BJ (cell line): ENCODE data around the gene NEURL3. TPM values are rescaled to one million over a fixed set of nuclear protein-coding genes. Genes with fewer than 3 reads are reported as not detected.

Source experiments
- CTCF ChIA-PET: fragments of 350-600 bp; formaldehyde crosslinking; extraction: SDS; loops from one replicate; lab custom pipeline; 2021; ENCODE audit warnings: antibody characterized with exemption, inconsistent platforms; lab: Yijun Ruan, JAX
- POLR2A ChIA-PET: fragments of 300-600 bp; sonication (Branson Sonifier 250); formaldehyde crosslinking; extraction: SDS; loops from one replicate; lab custom pipeline; 2021; ENCODE audit warnings: antibody characterized with exemption; lab: Charles Lee
- DNase-seq: peaks from one replicate; pipeline ENCODE4 v3.0.0-alpha.2; 2011; ENCODE audit warnings: low read depth
- H3K27me3 ChIP-seq: 2 replicates; pipeline ENCODE4 v1.6.0; 2011; ENCODE audit warnings: low read length; ENCODE audit not compliant: control insufficient read depth, insufficient read depth
- H3K36me3 ChIP-seq: 2 replicates; pipeline ENCODE4 v1.5.1; 2011; ENCODE audit warnings: low read length; ENCODE audit not compliant: control insufficient read depth, insufficient read depth
- H3K4me3 ChIP-seq: 2 replicates; pipeline ENCODE4 v1.5.1; 2011; ENCODE audit warnings: low read depth, mild to moderate bottlenecking, control low read depth, low read length
- polyA plus RNA-seq: library from polyadenylated mRNA; depleted of rRNA; stranded (reverse); fragments of >200 nt; gene quantifications from 2 replicates; pipeline ENCODE4 v1.2.3, GENCODE V29; 2011
- TF ChIP-seq, protein P1 (sequence below): IDR thresholded peaks from 2 replicates; pipeline ENCODE4 v1.5.1; 2011; ENCODE audit warnings: low read depth, mild to moderate bottlenecking, control low read depth, inconsistent platforms, low read length, moderate library complexity; ENCODE audit not compliant: insufficient read depth

The NEURL3 gene
- polyA plus RNA-seq, 1 experiment = not detected

DNA sequence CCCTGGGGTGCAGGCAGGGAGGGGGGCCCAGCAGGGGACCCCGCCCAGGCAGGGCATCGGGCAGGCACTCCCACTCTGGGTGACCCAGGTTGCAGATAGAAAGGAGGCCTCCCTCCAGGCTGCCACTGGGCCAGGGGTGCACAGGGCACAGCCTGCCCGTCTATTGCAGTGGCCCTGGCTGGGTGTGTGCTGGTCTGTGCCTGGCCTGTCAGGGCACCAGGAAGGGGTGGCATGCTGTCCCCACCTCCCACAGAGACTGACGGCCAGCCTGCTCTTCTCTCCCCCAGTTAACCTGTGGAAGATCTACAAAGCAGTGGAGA is 44.3 kb upstream of the NEURL3 start:
- Histone ChIP-seq H3K27me3 (no peaks in the 10 kb centered on the region), H3K36me3 (peaks cover 42% of the 10 kb centered on the region), H3K4me3 (no peak overlapping the region)
- CTCF ChIA-PET = interaction anchor here (0.8 to 4.1 kb wide), 7 partner anchors 8 to 405 kb away, joined by 3 to 21 read pairs (median 5); no protein-coding TSS in a partner anchor
- DNase-seq = no peak
- TF ChIP-seq, protein P1, sequence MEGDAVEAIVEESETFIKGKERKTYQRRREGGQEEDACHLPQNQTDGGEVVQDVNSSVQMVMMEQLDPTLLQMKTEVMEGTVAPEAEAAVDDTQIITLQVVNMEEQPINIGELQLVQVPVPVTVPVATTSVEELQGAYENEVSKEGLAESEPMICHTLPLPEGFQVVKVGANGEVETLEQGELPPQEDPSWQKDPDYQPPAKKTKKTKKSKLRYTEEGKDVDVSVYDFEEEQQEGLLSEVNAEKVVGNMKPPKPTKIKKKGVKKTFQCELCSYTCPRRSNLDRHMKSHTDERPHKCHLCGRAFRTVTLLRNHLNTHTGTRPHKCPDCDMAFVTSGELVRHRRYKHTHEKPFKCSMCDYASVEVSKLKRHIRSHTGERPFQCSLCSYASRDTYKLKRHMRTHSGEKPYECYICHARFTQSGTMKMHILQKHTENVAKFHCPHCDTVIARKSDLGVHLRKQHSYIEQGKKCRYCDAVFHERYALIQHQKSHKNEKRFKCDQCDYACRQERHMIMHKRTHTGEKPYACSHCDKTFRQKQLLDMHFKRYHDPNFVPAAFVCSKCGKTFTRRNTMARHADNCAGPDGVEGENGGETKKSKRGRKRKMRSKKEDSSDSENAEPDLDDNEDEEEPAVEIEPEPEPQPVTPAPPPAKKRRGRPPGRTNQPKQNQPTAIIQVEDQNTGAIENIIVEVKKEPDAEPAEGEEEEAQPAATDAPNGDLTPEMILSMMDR = no peak
- POLR2A ChIA-PET = no interaction called here

DNA sequence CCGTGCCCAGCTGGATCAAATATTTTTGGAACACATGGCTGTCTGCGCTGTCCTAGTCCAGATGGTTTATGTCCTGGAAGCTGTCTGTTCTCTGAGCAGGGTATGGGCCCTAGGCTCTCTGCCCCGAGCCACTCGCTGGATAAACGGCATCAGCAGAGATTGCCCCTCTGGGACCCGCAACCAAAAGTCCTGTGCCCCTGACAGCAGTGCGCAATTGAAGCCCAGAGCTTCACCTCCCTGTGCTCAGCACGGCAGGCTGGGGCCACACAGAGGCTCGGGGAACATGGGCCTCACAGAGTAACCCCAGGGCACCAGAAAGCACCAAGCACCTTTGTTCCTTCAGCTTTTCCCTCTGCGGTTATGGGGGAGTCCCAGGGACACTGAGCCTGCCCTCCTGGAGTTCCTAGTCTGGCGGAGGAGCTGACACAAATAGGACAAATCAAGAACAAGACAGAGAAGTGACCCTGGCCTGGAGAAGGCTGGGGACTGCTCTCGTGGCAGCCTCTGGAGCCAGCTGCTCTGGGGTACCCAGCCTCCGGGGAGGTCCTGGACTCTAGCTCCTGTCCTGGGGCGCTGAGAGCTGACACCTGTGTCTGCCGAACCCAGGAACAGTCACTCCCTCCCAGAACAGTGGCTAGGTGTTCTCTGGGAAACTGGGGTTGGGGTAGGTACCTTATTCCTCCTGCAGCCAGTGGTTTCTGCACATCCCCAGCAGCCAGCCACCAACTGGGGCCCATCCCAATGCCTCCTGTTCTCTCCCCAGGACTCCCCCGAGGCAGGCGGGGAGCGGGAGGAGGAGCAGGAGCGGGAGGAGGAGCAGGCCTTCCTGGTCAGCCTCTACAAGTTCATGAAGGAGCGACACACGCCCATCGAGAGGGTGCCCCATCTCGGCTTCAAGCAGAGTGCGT is 43.7 kb upstream of the NEURL3 start:
- no peaks in the 10 kb centered on the region for H3K27me3 ChIP-seq
- TF ChIP-seq, protein P1 = no peak
- ChIA-PET POLR2A (no interaction called here), CTCF (interaction anchor here (0.9 to 4.1 kb wide), 8 partner anchors 8 to 142 kb away, joined by 3 to 21 read pairs (median 6); no protein-coding TSS in a partner anchor)
- DNase-seq = no peak
- peaks cover 42% of the 10 kb centered on the region for H3K36me3 ChIP-seq
- no peak overlapping the region for H3K4me3 ChIP-seq

DNA sequence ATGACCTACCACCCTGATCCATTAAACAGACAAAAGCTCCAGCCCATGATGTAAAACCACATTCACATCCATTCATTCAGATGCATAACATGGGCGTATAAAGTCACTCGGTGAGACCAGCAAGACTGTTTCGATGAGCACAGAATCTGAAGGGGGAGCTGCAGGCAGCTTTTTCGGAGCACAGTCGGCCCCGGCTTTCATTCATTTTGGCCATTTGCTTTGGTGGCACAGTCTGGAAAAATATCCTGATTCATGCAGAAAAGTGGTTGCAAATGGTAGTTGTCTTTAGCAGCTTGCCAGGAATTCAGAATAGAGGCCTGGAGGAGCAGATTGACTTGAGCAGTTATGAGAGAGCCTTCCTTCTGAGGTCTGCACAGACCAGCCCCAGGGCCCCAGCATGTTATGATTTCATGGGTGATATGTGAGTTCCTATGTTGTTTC is 42.6 kb upstream of the NEURL3 start:
- H3K36me3 ChIP-seq = peaks cover 40% of the 10 kb centered on the region
- H3K27me3 ChIP-seq = no peaks in the 10 kb centered on the region
- no peak overlapping the region for H3K4me3 ChIP-seq
- TF ChIP-seq, protein P1 = no peak
- ChIA-PET CTCF (interaction anchor here (0.6 to 4.1 kb wide), 11 partner anchors 7 to 565 kb away, joined by 3 to 21 read pairs (median 5); partner anchors contain the start of genes ANKRD36 and ASTL), POLR2A (no interaction called here)
- no peak for DNase-seq

DNA sequence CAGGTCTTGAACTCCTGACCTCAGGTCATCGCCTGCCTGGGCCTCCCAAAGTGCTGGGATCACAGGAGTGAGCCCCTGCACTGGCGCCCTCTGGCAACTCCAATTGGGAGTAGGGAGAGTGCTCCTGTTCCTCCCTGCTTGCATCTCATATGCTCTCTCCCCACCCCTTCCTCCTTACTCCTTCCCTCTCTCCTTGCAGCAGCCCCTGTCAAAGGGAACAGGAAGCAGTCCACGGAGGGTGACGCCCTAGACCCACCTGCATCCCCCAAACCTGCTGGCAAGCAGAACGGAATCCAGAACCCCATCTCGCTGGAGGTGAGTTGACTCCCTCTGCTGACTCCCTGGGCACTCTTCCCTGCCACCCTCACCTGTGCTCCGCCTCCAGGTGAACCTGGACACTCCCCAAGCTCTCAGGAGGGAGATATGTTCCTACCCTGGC is 42.1 kb upstream of the NEURL3 start:
- Histone ChIP-seq H3K36me3 (peaks cover 40% of the 10 kb centered on the region), H3K4me3 (no peak overlapping the region), H3K27me3 (no peaks in the 10 kb centered on the region)
- CTCF ChIA-PET = interaction anchor here (0.7 to 2.0 kb wide), 6 partner anchors 10 to 566 kb away, joined by 3 to 8 read pairs (median 5); partner anchors contain the start of genes ANKRD36 and ASTL
- POLR2A ChIA-PET = no interaction called here
- no peak for DNase-seq
- TF ChIP-seq, protein P1 = no peak

DNA sequence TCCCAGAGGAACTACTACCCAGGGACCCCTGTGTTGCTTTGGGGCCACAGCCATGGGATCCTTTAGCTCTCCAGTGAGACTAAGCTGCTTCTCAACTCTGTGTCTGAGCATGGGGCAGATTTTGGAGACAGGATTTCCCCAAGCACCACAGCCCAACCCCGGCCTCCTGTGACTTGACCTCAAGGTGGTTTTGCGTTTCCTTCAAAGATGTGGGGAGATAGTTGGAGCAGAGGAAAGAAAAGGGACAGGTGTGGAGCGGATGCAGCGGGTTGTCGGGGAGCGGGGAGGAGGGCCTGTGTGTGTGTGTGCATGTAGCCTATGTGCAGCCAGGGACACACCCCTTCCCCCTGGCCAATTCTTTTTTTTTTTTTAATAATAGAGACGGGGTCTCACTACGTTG is 41.6 kb upstream of the NEURL3 start:
- peaks cover 37% of the 10 kb centered on the region for H3K36me3 ChIP-seq
- H3K4me3 ChIP-seq = no peak overlapping the region
- DNase-seq = no peak
- TF ChIP-seq, protein P1 = no peak
- ChIA-PET CTCF (interaction anchor here (2.0 kb wide), 1 partner anchor 38 kb away, joined by 5 read pairs; no protein-coding TSS in a partner anchor), POLR2A (no interaction called here)
- H3K27me3 ChIP-seq = no peaks in the 10 kb centered on the region
